Glomerular endothelial cell (primary cell): Measurements from ENCODE around the gene ITGAX. TPM values are rescaled to one million over a fixed set of nuclear protein-coding genes. Genes with fewer than 3 reads are reported as not detected.
"Not testable (repeated sequence)": the region's sequence is repeated elsewhere in the genome, so short reads cannot be mapped to it uniquely, and the experiment has no call there.

Experiments used
- DNase-seq: peaks from one replicate; pipeline ENCODE4 v3.0.0-alpha.2; 2011; ENCODE audit warnings: low read depth, low spot score; ENCODE audit errors: extremely low read depth
- total RNA-seq: library from RNA; depleted of rRNA; stranded (reverse); fragments of >200 nt; gene quantifications from 2 replicates; pipeline ENCODE4 v1.2.3, GENCODE V29; 2015

The ITGAX gene
- total RNA-seq, 1 donor from 2014 or later = 0.23 TPM

DNA sequence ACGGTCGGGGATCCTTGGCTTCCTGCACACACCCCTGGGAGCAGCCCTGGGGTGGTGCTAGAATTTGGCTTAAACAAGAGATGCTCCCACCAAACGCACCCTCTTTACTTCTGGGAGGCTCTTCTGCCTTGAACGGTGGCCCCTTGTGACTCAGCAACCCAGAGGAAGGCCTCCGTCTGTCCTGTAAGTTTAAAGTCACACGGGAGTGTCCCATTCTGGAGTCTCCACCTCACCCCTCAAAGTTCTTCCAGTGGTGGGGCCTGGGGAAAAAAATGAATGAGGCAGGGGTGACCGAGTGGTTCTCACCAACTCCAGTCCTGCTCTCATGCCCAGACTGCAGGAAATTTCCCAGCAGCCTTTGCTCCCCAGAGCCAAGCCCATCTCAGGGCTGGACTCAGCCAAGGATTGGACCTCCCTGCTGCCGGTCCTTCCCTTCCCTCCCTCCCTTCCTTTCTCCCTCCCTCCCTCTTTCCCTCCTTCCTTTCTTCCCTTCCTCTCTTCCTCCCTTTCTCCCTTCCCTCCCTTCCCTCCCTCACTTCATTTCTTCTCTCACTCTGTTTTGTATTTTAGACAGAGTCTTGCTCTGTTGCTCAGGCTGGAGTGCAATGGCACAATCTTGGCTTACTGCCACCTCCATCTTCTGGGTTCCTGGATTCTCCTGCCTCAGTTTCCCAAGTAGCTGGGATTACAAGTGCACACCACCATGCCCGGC, 49.5 kb downstream of the ITGAX start:
- no peak for DNase-seq

DNA sequence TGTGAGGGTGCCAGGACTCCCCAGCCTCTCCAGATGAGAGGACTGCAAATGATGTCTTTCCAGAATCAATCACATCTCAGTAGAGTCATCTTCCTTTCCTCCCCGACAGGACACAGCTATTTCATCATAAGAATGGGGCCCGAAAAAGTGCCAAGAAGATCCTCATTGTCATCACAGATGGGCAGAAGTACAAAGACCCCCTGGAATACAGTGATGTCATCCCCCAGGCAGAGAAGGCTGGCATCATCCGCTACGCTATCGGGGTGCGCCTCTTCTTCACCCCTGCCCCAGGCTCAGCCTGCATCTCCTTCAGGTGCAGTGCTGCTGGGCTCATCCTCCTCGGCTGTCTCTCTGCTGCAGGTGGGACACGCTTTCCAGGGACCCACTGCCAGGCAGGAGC, 52.4 kb downstream of the ITGAX start:
- DNase-seq = no peak

DNA sequence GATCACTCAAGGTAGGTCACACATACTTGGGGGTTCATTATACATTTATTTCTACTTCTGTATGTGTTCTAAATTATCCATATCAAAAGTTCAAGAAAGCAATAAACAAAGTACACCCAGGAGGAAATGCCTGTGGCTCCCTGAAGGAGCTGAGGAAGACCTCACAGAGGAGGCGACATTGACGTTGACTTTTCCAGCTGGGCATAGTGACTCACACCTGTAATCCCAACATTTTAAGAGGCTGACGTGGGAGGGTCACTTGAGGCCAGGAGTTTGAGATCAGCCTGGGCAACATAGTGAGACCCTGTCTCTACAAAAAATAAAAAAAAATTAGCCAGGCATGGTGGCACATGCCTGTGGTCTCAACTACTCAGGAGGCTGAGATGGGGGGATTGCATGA, 54.5 kb downstream of the ITGAX start:
- DNase-seq = no peak

DNA sequence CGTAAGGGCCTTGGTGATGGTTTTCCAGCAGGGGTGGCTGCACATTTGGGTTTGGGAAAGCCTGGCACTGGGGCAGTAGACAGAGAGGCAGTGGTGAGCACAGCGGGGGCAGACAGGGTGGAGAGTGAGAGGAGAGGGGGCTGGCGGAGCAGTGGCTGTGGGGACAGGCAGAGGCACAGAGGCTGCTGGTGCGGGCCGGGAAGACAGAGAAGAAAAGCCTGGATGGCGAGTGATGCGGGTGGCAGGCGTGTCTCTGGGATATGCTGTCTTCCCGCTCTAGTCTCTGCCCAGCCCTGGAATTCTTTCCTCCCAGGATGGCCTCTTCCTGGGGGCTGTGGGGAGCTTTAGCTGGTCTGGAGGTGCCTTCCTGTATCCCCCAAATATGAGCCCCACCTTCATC, 55.1 kb downstream of the ITGAX start:
- no peak for DNase-seq

DNA sequence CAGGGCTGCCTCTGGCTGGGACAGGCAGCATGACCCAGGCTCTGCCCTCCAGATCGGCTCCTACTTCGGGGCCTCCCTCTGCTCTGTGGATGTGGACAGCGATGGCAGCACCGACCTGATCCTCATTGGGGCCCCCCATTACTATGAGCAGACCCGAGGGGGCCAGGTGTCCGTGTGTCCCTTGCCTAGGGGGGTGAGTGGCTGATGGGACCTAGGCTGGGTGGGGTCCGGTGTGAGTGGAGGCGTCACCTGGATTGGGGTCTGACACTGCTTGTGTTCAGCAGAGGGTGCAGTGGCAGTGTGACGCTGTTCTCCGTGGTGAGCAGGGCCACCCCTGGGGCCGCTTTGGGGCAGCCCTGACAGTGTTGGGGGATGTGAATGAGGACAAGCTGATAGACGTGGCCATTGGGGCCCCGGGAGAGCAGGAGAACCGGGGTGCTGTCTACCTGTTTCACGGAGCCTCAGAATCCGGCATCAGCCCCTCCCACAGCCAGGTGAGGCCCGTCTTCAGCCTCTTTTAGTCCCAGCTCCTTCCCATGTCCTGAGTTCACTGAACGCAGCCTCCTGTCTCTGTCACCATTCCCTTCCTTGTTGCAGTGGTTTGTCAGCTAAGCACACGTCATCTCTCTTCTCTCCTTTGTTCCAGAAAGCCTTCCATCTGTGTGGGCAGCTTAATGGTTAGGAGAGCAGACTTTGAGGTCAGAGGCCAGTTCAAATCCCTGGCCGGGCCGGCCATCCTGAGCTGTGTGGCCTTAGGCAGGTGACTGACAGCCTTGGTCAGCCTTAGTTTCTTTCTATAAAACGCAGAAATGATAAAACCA, 56.3 kb downstream of the ITGAX start:
- DNase-seq = no peak

DNA sequence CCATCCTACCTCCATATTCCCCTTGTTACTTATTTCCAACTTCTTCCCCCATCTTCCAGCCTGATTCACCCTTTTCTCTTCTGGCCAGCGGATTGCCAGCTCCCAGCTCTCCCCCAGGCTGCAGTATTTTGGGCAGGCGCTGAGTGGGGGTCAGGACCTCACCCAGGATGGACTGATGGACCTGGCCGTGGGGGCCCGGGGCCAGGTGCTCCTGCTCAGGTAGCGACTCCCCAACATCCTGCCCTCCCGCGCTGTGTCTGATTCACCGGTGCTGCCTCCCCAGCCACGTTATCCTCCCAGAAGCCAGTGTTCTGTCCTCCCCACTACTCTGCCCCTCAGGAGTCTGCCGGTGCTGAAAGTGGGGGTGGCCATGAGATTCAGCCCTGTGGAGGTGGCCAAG, 57.8 kb downstream of the ITGAX start:
- DNase-seq = no peak

DNA sequence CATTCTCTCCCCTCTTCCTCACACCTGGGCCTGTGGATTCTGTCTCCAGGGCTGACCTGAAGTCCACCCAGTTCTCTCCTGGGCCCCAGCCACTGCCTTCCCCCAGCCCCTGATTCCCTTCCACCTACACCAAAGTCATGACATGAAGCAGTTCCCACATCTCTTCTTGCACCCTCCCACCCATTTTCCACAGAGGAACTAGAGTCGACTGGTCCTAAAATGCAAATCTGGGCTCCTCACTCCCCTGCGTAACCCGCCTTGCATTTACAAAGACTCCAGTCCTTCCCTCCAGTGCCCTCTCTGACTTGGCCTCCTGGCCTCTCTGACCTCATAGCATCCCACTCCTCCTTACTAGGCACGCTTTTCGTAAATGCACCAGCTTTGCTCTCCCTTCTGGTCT, 58.4 kb downstream of the ITGAX start:
- DNase-seq = no peak

- DNase-seq = no peak
These were observed 59.0 kb downstream of the ITGAX start for GRCh38 chr16:31413943-31414342.

DNA sequence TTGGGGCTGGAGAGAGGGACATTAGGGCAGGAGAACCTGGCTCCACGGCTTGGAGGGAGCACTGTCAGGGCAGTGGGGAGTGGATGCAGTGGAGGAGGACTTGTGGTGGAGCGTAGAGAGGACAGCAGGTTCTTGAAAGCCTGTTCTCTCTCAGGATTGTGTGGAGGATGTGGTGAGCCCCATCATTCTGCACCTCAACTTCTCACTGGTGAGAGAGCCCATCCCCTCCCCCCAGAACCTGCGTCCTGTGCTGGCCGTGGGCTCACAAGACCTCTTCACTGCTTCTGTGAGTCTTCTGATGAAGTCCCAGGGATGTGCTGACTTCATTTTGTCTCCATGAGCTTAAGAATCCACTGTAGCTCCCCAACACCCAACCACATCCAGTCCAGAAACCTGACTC, 59.7 kb downstream of the ITGAX start:
- no peak for DNase-seq

GRCh38 chr16:31416371-31416770, 61.4 kb downstream of the ITGAX start:
- no peak for DNase-seq

DNA sequence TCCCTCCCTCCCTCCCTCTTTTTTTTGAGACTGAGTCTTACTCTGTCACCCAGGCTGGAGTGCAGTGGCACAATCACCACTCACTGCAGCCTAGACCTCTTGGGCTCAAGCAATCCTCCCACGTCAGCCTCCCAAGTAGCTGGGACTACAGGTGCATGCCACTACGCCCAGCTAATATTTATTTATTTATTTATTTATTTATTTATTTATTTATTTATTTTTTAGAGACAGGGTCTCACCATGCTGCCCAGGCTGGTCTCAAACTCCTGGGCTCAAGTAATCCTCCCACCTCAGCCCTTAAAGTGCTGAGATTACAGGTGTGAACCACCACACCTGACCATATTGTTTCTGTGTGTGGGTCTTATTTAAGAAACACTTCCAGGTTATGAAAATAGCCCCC, 62.1 kb downstream of the ITGAX start:
- DNase-seq = not testable (repeated sequence)

GRCh38 chr16:31417916-31418315, 62.9 kb downstream of the ITGAX start:
- DNase-seq = no peak

- no peak for DNase-seq
These were observed 65.1 kb downstream of the ITGAX start for GRCh38 chr16:31420037-31420436.

GRCh38 chr16:31421587-31421986, 66.6 kb downstream of the ITGAX start:
- no peak for DNase-seq

GRCh38 chr16:31423241-31423640, 68.3 kb downstream of the ITGAX start:
- no peak for DNase-seq

GRCh38 chr16:31423801-31424200, 68.8 kb downstream of the ITGAX start:
- no peak for DNase-seq

- no peak for DNase-seq
These were observed 72.7 kb downstream of the ITGAX start for GRCh38 chr16:31427441-31428278.

- no peak for DNase-seq
These were observed 73.3 kb downstream of the ITGAX start, which contains the start of gene COX6A2 for GRCh38 chr16:31428279-31428597. Gene COX6A2 (minus strand): TSS chr16:31428360. CDS start chr16:31428325, 35 bp downstream.

DNA sequence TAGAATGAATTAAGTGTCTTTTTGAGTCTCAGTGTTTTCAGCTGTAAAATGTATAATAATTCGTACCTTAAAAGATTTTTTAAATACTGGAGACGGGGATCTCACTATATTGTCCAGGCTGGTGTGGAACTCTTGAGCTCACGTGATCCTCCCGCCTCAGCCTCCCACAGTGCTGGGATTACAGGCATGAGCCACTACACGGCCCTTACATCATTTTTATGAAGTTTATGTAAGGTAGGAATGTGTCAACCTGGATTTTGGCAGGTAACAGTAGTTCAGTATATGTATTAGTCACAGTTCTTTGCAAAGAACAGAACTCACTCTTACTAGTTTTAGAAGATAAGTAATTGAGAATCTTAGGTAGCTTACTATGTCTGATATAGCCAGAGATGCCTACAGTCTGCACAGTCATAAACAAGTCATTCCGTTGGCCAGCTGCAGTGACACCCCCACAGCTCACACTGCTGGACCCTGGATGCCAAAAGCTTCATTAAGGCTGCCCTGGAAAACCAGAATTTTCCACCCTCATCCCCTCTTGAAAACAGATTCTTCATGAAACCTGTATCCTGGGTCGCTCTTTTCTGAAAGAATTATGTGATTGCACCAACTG, 73.8 kb downstream of the ITGAX start:
- DNase-seq = no peak

DNA sequence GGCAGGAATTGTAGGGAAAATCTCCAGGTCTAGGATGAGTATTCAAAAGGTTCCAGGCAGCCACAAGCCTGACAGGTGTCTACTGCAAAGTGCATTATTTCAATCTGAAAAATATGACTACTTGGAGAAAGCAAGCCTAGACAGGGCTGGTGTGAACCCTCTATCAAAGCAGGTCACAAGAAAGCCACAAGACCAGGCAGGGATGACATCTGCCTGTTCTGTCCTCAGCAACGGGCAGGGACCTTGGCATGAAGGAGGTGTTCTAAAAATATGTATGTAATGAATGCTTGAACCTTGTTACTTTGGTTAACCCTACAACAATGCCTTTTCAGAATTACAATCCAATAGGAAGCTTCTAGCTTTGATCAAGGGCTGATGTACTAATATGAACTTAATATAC, 74.3 kb downstream of the ITGAX start:
- DNase-seq = no peak

DNA sequence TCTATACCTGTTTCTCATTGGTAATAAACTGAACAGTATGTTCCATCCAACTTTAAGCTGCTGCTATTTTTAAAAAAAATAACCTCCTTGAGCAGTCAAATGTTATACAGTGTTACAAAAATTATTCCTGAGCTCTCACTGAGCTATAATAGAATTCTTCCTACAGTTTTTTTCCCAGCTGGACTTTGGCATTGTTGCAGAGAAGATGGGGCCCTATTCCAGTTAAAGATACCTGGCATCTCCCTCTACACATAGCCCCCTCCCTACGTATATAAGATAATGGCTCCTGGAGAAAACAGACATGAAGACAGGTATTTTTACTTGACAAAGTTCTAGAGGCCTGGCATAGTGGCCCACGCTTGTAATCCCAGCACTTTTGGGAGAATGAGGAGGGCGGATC, 74.8 kb downstream of the ITGAX start:
- no peak for DNase-seq
